ENCODE data around the gene PTPRE. TPM values are rescaled to one million over a fixed set of nuclear protein-coding genes. Genes with fewer than 3 reads are reported as not detected.

PTPRE gene
- polyA plus RNA-seq, 1 of the 3 experiments (the other 2 are of a cell fraction) = 11.8 TPM

- Histone ChIP-seq H3K4me3 (ENCODE audit: low read depth in 2 of 2, low read length in 1 of 2) (no peak overlapping the region), H3K4me2 (no peak overlapping the region), H3K4me1 (ENCODE audit: control insufficient read depth in 1 of 2, insufficient read depth in 2 of 2, low read depth in 1 of 2, low read length in 1 of 2) (peaks cover under 1 to 5% of the 10 kb centered on the region in 2 experiments; a peak in 1 of 4 replicates), H3K36me3 (replicated peaks in 1 of 2; ENCODE audit: control insufficient read depth in 1 of 2, insufficient read depth in 2 of 2, low read length in 1 of 2) (no peaks in the 10 kb centered on the region), H3K9ac (no peak overlapping the region), H3K27me3 (ENCODE audit: insufficient read depth) (no peaks in the 10 kb centered on the region), H3K79me2 (ENCODE audit: insufficient read depth) (no peaks in the 10 kb centered on the region), H3K9me2 (no peaks in the 10 kb centered on the region), H3F3A (replicated peaks; ENCODE audit: insufficient read depth) (peaks cover 7% of the 10 kb centered on the region), H3K27ac (ENCODE audit: low read depth in 2 of 2, low read length in 1 of 2) (no peak overlapping the region), H4K20me1 (ENCODE audit: insufficient read depth) (no peaks in the 10 kb centered on the region), H3K9me3 (no peaks in the 10 kb centered on the region), H2AFZ (ENCODE audit: low read depth) (no peak overlapping the region)
- CTCF ChIA-PET = interaction anchor here (1.4 to 1.5 kb wide), 3 partner anchors 21 to 179 kb away, joined by 3 to 5 read pairs (median 3); no protein-coding TSS in a partner anchor
- POLR2A ChIA-PET = no interaction called here
- no peak for DNase-seq
- TF ChIP-seq, protein P1, sequence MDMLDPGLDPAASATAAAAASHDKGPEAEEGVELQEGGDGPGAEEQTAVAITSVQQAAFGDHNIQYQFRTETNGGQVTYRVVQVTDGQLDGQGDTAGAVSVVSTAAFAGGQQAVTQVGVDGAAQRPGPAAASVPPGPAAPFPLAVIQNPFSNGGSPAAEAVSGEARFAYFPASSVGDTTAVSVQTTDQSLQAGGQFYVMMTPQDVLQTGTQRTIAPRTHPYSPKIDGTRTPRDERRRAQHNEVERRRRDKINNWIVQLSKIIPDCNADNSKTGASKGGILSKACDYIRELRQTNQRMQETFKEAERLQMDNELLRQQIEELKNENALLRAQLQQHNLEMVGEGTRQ (IDR thresholded peaks at IDR 0.05; ENCODE audit: borderline replicate concordance, low read depth, low read length) = no peak
- TF ChIP-seq RXRA (IDR thresholded peaks at IDR 0.05; ENCODE audit: borderline replicate concordance, low read depth) (no peak), GATA2 (CRISPR knock-in tag; IDR thresholded peaks at IDR 0.05) (no peak), ZBTB33 (IDR thresholded peaks at IDR 0.05; ENCODE audit: borderline replicate concordance, low read depth) (no peak), RCOR1 (IDR thresholded peaks at IDR 0.05; ENCODE audit: low read length) (no peak), RAD21 (IDR thresholded peaks at IDR 0.05; ENCODE audit: low read length) (no peak), MAX (IDR thresholded peaks at IDR 0.05; ENCODE audit: low read depth) (no peak), CTCF (IDR thresholded peaks at IDR 0.05) (no peak), IRF3 (IDR thresholded peaks at IDR 0.05; ENCODE audit: low read depth, low read length) (no peak)
- TF ChIP-seq, protein P2, sequence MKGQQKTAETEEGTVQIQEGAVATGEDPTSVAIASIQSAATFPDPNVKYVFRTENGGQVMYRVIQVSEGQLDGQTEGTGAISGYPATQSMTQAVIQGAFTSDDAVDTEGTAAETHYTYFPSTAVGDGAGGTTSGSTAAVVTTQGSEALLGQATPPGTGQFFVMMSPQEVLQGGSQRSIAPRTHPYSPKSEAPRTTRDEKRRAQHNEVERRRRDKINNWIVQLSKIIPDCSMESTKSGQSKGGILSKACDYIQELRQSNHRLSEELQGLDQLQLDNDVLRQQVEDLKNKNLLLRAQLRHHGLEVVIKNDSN (IDR thresholded peaks at IDR 0.05; ENCODE audit: borderline replicate concordance, low read depth) = no peak
- 95% methylated on average over 5 of the region's 5 CpGs for WGBS (ENCODE audit: low lambda C conversion rate)
These were observed 125.6 kb downstream of the PTPRE start for GRCh38 chr10:128032466-128032865.
